NT2/D1 (cell line): Measurements from ENCODE around the gene CDH4.

ENCODE experiments used
- SUZ12 ChIP-seq: IDR thresholded peaks from 2 replicates; pipeline ENCODE4 v1.6.1; 2011; ENCODE audit not compliant: insufficient read length, insufficient read depth; ENCODE audit errors: extremely low read depth
- YY1 ChIP-seq: IDR thresholded peaks from 2 replicates; pipeline ENCODE4 v1.6.1; 2011; ENCODE audit not compliant: insufficient read length, insufficient read depth
- ZNF274 ChIP-seq: IDR thresholded peaks from 2 replicates; pipeline ENCODE4 v1.6.1; 2011; ENCODE audit warnings: mild to moderate bottlenecking, low read depth, low read length

DNA sequence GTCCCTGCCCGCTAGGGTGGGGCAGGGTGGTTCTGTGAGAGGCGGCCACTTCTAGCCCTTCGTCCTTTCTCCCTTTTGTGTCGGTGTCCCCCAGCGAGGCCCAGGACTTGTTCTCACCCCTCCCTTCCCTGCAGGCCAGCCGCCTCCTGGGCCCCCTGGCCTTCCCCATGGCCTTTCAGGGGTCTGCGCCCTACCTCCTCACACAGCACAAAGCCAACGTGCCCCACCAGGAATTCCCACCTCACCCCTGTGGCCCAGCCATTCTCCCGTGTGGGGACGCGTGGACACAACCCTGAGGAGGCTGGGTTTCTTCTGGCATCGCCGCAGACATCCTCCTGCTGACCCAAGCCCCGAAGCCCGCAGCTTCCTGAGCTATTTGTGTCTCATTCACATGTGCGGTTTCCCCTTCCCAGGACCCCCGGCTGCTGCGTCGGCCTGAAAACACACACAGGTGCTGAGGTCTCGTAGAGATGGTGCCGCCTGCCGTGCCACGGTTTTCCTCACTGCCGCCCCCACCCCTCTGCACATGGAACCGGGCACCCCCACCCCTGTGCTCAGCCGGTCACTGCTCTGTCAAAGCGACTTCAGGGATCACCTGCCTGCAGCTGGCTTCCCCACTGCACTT is 375.8 kb downstream of the CDH4 start:
- no peak for TF ChIP-seq YY1
- no peak for TF ChIP-seq ZNF274
- TF ChIP-seq SUZ12 = no peak
